Peyer's patch (tissue), 4 donors: ENCODE measurements around the gene BPIFA3. TPM values are rescaled to one million over a fixed set of nuclear protein-coding genes. Genes with fewer than 3 reads are reported as not detected.

Experiments
- DNase-seq, 3 donors: peaks; one replicate each; pipeline ENCODE4 v3.0.0-alpha.2; 2017 to 2019
- H3K27ac ChIP-seq, 4 donors: fragments of 200-600 bp; sonication (generic); one replicate each; pipeline ENCODE4 v1.5.1; 2016 to 2019
- H3K27me3 ChIP-seq, 2 donors: fragments of 200-600 bp; sonication (generic); one replicate each; pipeline ENCODE4 v1.5.1; 2019
- H3K36me3 ChIP-seq, 3 donors: fragments of 200-600 bp; sonication (generic); one replicate each; pipeline ENCODE4 v1.5.1; 2016 to 2019
- H3K4me1 ChIP-seq, 4 donors: fragments of 200-600 bp; sonication (generic); one replicate each; pipeline ENCODE4 v1.5.1; 2016 to 2019
- H3K4me3 ChIP-seq, 4 donors: fragments of 200-600 bp; sonication (generic); 1 replicate in 3 of 4; 2 replicates in 1 of 4; pipeline ENCODE4 v1.5.1; 2016 to 2019; ENCODE audit warnings: mild to moderate bottlenecking in 1 of 4
- H3K9me3 ChIP-seq, 4 donors: fragments of 200-600 bp; sonication (generic); one replicate each; pipeline ENCODE4 v1.5.1; 2016 to 2019; ENCODE audit warnings: mild to moderate bottlenecking in 1 of 4
- CTCF ChIP-seq, 6 experiments: fragments of 450-650 bp in 4 of 6; fragments of 200-600 bp in 2 of 6; sonication (generic) in 1 of 6; IDR thresholded peaks; one replicate each; pipeline ENCODE4 v1.5.1; 2017 to 2019; ENCODE audit warnings: antibody characterized with exemption in 6 of 6, mild to moderate bottlenecking in 3 of 6, moderate library complexity in 1 of 6
- POLR2A ChIP-seq, 2 donors: fragments of 450-650 bp; IDR thresholded peaks; one replicate each; pipeline ENCODE4 v1.5.1; 2017; ENCODE audit warnings: antibody characterized with exemption in 2 of 2, mild to moderate bottlenecking in 2 of 2, moderate library complexity in 2 of 2
- total RNA-seq, 4 donors: library from RNA; depleted of rRNA; stranded (reverse); fragments of >200 nt; gene quantifications; one replicate each; pipeline ENCODE4 v1.1.0, GENCODE V29; 2016

The BPIFA3 gene
- total RNA-seq, 4 donors from 2014 or later = not detected

- no peak overlapping the region for H3K27ac ChIP-seq
- no peak for TF ChIP-seq POLR2A (IDR thresholded peaks at IDR 0.05)
- TF ChIP-seq CTCF (IDR thresholded peaks at IDR 0.05) = no peak
- H3K4me1 ChIP-seq = no peaks in the 10 kb centered on the region
- no peak for DNase-seq
- no peaks in the 10 kb centered on the region for H3K27me3 ChIP-seq
- H3K36me3 ChIP-seq = no peaks in the 10 kb centered on the region
- no peak overlapping the region for H3K4me3 ChIP-seq
- no peaks in the 10 kb centered on the region for H3K9me3 ChIP-seq
Measured at GRCh38 chr20:33275215-33275614, 58.1 kb downstream of the BPIFA3 start.

DNA sequence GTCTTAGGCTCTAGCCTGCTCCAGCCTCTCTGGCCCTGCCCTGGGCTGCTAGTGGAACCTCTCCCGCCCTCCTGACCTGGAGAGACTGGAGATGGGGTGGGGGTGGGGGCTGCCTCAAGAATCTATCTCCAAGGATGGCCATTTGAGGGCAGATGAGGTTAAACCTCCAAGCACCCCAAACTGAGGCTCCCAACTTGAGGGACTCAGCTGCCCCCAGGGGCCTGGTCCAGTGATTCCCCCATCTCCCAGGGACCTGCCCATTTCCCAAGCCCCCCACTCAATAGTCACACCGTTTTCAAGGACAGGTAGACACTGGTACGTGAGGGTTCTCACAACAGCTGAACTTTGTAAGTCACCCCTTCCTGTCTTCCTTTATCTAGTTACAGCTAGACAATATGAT is 58.7 kb downstream of the BPIFA3 start:
- TF ChIP-seq CTCF (IDR thresholded peaks at IDR 0.05) (no peak), POLR2A (IDR thresholded peaks at IDR 0.05) (no peak)
- no peak for DNase-seq
- Histone ChIP-seq H3K27ac (no peak overlapping the region), H3K4me1 (no peaks in the 10 kb centered on the region), H3K9me3 (no peaks in the 10 kb centered on the region), H3K4me3 (no peak overlapping the region), H3K36me3 (no peaks in the 10 kb centered on the region), H3K27me3 (no peaks in the 10 kb centered on the region)

DNA sequence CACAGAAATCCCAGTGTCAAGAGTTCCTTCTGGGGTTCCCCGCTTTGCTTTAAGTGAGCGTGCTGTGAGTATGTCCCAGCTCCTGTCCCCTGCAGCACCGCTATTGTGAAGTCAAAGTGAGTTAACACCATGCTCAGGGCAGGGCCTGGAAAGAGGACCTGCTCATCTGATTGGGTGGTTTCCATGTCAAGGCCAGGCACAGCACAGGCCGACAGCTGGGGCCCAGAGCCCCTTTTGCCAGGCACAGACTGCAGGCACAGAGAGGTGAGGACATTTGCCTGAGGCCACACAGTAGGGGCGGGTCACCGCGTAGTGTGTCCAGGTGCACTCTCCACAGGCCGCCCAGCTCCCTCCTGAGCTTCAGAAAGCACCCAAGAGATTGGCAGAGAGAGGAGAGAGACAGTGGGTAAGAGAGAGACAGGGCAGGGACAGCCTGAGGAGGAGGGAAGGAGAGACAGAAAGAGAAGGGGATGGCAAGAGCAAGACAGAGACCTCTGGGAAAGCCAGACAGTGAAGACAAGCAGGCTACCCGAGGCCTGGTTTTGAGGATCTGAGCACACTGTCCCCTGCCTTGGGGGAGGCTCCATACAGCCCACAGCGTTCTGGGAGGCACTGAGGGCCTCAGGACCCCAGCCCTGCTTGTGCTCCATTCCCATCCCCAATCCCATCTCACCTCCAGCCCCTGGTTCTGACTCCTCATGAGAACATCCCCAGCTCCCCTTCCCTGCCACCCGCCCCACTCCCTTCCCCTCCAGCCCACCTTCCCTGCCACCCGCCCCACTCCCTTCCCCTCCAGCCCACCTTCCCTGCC is 59.4 kb downstream of the BPIFA3 start:
- no peaks in the 10 kb centered on the region for H3K36me3 ChIP-seq
- no peak overlapping the region for H3K27ac ChIP-seq
- H3K9me3 ChIP-seq = no peaks in the 10 kb centered on the region
- TF ChIP-seq CTCF (IDR thresholded peaks at IDR 0.05) (no peak), POLR2A (IDR thresholded peaks at IDR 0.05) (no peak)
- DNase-seq = no peak
- H3K4me3 ChIP-seq = no peak overlapping the region
- H3K27me3 ChIP-seq = no peaks in the 10 kb centered on the region
- no peaks in the 10 kb centered on the region for H3K4me1 ChIP-seq

Other genes with a start within 250 kb of the BPIFA3 start
- not detected for gene SUN5, start 212.9 kb upstream of the BPIFA3 start, total RNA-seq
- not detected for gene BPIFB2, start 209.6 kb upstream of the BPIFA3 start, total RNA-seq
- gene BPIFB6, start 185.7 kb upstream of the BPIFA3 start, total RNA-seq = not detected
- gene BPIFB3, start 163.4 kb upstream of the BPIFA3 start, total RNA-seq = not detected
- gene BPIFB4, start 137.7 kb upstream of the BPIFA3 start, total RNA-seq = not detected
- gene BPIFA2, start 49.2 kb upstream of the BPIFA3 start, total RNA-seq = not detected
- gene BPIFA1, start 18.6 kb downstream of the BPIFA3 start, total RNA-seq = not detected
- gene BPIFB1, start 65.9 kb downstream of the BPIFA3 start, total RNA-seq = not detected
- gene CDK5RAP1, start 184.2 kb downstream of the BPIFA3 start, total RNA-seq = 10 to 100 TPM; 23.5 to 47.0 (median 30.9) TPM
- gene SNTA1, start 226.4 kb downstream of the BPIFA3 start, total RNA-seq = 10 to 100 TPM; 12.1 to 15.0 (median 14.4) TPM